ENCODE results near the gene FLNA. TPM values are rescaled to one million over a fixed set of nuclear protein-coding genes. Genes with fewer than 3 reads are reported as not detected.
"Not testable (repeated sequence)": the region's sequence is repeated elsewhere in the genome, so short reads cannot be mapped to it uniquely, and the experiment has no call there.

The FLNA gene
- total and polyA plus RNA-seq, 9 of the 15 experiments (the other 6 are each of a cell fraction or from before 2014, with no cell fraction given): 6.2 to 735 (median 135) TPM

GRCh38 chrX:154348114-154348531 is 26.3 kb downstream of the FLNA start (continued):
- TF ChIP-seq ZBTB26 (CRISPR knock-in tag; IDR thresholded peaks at IDR 0.05): no peak
- TF ChIP-seq ZNF212 (CRISPR knock-in tag; IDR thresholded peaks at IDR 0.05): no peak
- TF ChIP-seq SMARCA5 (IDR thresholded peaks at IDR 0.05): peak; percentile 82; the same call in 1 of the 2 replicates
- TF ChIP-seq POLR2A (conservative IDR thresholded peaks at IDR 0.05): peak; percentile 61; the same call in 1 of the 2 replicates

- H3K27me3 ChIP-seq (ENCODE audit: control insufficient read depth in 2 of 2, insufficient read depth in 2 of 2, low read length in 2 of 2); intact Hi-C loops (cut with micrococcal nuclease); H3K27ac ChIP-seq (ENCODE audit: extremely low read depth, low read depth, low read length); H3K4me2 ChIP-seq (ENCODE audit: insufficient read depth, low read length); in situ Hi-C loops (cut with MboI); H3K9me3 ChIP-seq (replicated peaks; ENCODE audit: control insufficient read depth, insufficient read depth, low read depth, low read length); H3K4me3 ChIP-seq; H3K9ac ChIP-seq (ENCODE audit: insufficient read depth in 1 of 2, low read depth in 2 of 2, low read length in 2 of 2); H3K79me2 ChIP-seq (ENCODE audit: control insufficient read depth, insufficient read depth, low read length); POLR2A ChIA-PET; H3K36me3 ChIP-seq (ENCODE audit: control insufficient read depth, insufficient read depth, low read length); BruUV-seq (replicated peaks); H2AFZ ChIP-seq (ENCODE audit: low read depth, low read length); CTCF ChIA-PET (ENCODE audit: low intra/inter-chr PET ratio); H4K20me1 ChIP-seq (replicated peaks; ENCODE audit: control insufficient read depth, insufficient read depth, low read length); DNase-seq (ENCODE audit: extremely low read depth in 1 of 4, low spot score in 3 of 4); H3K9me1 ChIP-seq (ENCODE audit: control insufficient read depth, insufficient read depth, low read length): not testable (repeated sequence)
- WGBS (ENCODE audit: insufficient coverage, low coverage, missing lambda C conversion rate): no CpG with 5 or more reads among the region's 20 CpGs
- peak; percentile 68 for ATAC-seq
- H3K4me1 ChIP-seq (replicated peaks in 1 of 2; ENCODE audit: control insufficient read depth in 2 of 2, insufficient read depth in 2 of 2, low read length in 2 of 2): peaks cover 3 to 16% of the 10 kb centered on the region in 2 experiments; a peak in 3 of 5 replicates
- peak; percentile 91 for FAIRE-seq
Observed at GRCh38 chrX:154343620-154344019, 30.8 kb downstream of the FLNA start.

GRCh38 chrX:154343063-154343462 is 31.4 kb downstream of the FLNA start:
- H4K20me1 ChIP-seq (replicated peaks; ENCODE audit: control insufficient read depth, insufficient read depth, low read length); H3K27me3 ChIP-seq (ENCODE audit: control insufficient read depth in 2 of 2, insufficient read depth in 2 of 2, low read length in 2 of 2); H3K4me3 ChIP-seq; H3K9ac ChIP-seq (ENCODE audit: insufficient read depth in 1 of 2, low read depth in 2 of 2, low read length in 2 of 2); H3K79me2 ChIP-seq (ENCODE audit: control insufficient read depth, insufficient read depth, low read length); CTCF ChIA-PET (ENCODE audit: low intra/inter-chr PET ratio); H3K9me1 ChIP-seq (ENCODE audit: control insufficient read depth, insufficient read depth, low read length); intact Hi-C loops (cut with micrococcal nuclease); H3K27ac ChIP-seq (ENCODE audit: extremely low read depth, low read depth, low read length); H3K36me3 ChIP-seq (ENCODE audit: control insufficient read depth, insufficient read depth, low read length); BruUV-seq (replicated peaks); H3K9me3 ChIP-seq (replicated peaks; ENCODE audit: control insufficient read depth, insufficient read depth, low read depth, low read length); H3K4me2 ChIP-seq (ENCODE audit: insufficient read depth, low read length); in situ Hi-C loops (cut with MboI); H2AFZ ChIP-seq (ENCODE audit: low read depth, low read length); POLR2A ChIA-PET; DNase-seq (ENCODE audit: extremely low read depth in 1 of 4, low spot score in 3 of 4): not testable (repeated sequence)
- H3K4me1 ChIP-seq (replicated peaks in 1 of 2; ENCODE audit: control insufficient read depth in 2 of 2, insufficient read depth in 2 of 2, low read length in 2 of 2): peaks cover 3 to 12% of the 10 kb centered on the region in 2 experiments; a peak in 3 of 5 replicates
- ATAC-seq (peak; percentile 15), FAIRE-seq (peak; percentile 91)
- WGBS (ENCODE audit: insufficient coverage, low coverage, missing lambda C conversion rate): no CpG with 5 or more reads among the region's 16 CpGs
